ENCODE measurements around the gene SLC24A1. TPM values are rescaled to one million over a fixed set of nuclear protein-coding genes. Genes with fewer than 3 reads are reported as not detected.

SLC24A1 gene
- total RNA-seq (2014; rRNA removed; shearing (Covaris generic)) = 2.8 and 4.6 TPM in 2 replicates

GRCh38 chr15:65621638-65622037 lies at the start of gene SLC24A1:
Gene SLC24A1, plus strand, starts transcription at chr15:65621938. Its CDS starts 2,143 bp downstream, at chr15:65624081.
- no peaks in the 10 kb centered on the region for H3K27me3 ChIP-seq (ENCODE audit: control insufficient read depth, insufficient read depth, low read length)

GRCh38 chr15:65571971-65572370 lies 49.8 kb upstream of the SLC24A1 start:
- no peak for DNase-seq
- peaks cover 20% of the 10 kb centered on the region for H3K36me3 ChIP-seq (replicated peaks; ENCODE audit: control insufficient read depth, insufficient read depth, low read length)
- no peak overlapping the region for H3K4me3 ChIP-seq (ENCODE audit: insufficient read depth, low read depth, low read length)
- H3K27me3 ChIP-seq (ENCODE audit: control insufficient read depth, insufficient read depth, low read length) = no peaks in the 10 kb centered on the region

More at GRCh38 chr15:65621638-65622037, at the start of gene SLC24A1:
- Histone ChIP-seq H3K36me3 (replicated peaks; ENCODE audit: control insufficient read depth, insufficient read depth, low read length) (peaks cover 3% of the 10 kb centered on the region), H3K4me3 (ENCODE audit: insufficient read depth, low read depth, low read length) (no peak within 1 kb of the TSS)
- DNase-seq = no peak

GRCh38 chr15:65576664-65577063 lies 45.1 kb upstream of the SLC24A1 start:
- Histone ChIP-seq H3K27me3 (ENCODE audit: control insufficient read depth, insufficient read depth, low read length) (no peaks in the 10 kb centered on the region), H3K4me3 (ENCODE audit: insufficient read depth, low read depth, low read length) (no peak overlapping the region)

GRCh38 chr15:65577129-65577996 lies 44.4 kb upstream of the SLC24A1 start:
- Histone ChIP-seq H3K4me3 (ENCODE audit: insufficient read depth, low read depth, low read length) (no peak overlapping the region), H3K36me3 (replicated peaks; ENCODE audit: control insufficient read depth, insufficient read depth, low read length) (peaks cover 15% of the 10 kb centered on the region), H3K27me3 (ENCODE audit: control insufficient read depth, insufficient read depth, low read length) (no peaks in the 10 kb centered on the region)
- DNase-seq = no peak

More at GRCh38 chr15:65576664-65577063, 45.1 kb upstream of the SLC24A1 start:
- peaks cover 15% of the 10 kb centered on the region for H3K36me3 ChIP-seq (replicated peaks; ENCODE audit: control insufficient read depth, insufficient read depth, low read length)
- DNase-seq = no peak

GRCh38 chr15:65578904-65579728 lies 42.6 kb upstream of the SLC24A1 start:
- Histone ChIP-seq H3K4me3 (ENCODE audit: insufficient read depth, low read depth, low read length) (no peak overlapping the region), H3K36me3 (replicated peaks; ENCODE audit: control insufficient read depth, insufficient read depth, low read length) (peaks cover 13% of the 10 kb centered on the region), H3K27me3 (ENCODE audit: control insufficient read depth, insufficient read depth, low read length) (no peaks in the 10 kb centered on the region)
- DNase-seq = no peak

GRCh38 chr15:65579762-65580161 lies 42.0 kb upstream of the SLC24A1 start:
- H3K4me3 ChIP-seq (ENCODE audit: insufficient read depth, low read depth, low read length) = no peak overlapping the region
- peaks cover 11% of the 10 kb centered on the region for H3K36me3 ChIP-seq (replicated peaks; ENCODE audit: control insufficient read depth, insufficient read depth, low read length)
- H3K27me3 ChIP-seq (ENCODE audit: control insufficient read depth, insufficient read depth, low read length) = no peaks in the 10 kb centered on the region
- no peak for DNase-seq

- Histone ChIP-seq H3K36me3 (replicated peaks; ENCODE audit: control insufficient read depth, insufficient read depth, low read length) (peaks cover 11% of the 10 kb centered on the region), H3K4me3 (ENCODE audit: insufficient read depth, low read depth, low read length) (no peak overlapping the region), H3K27me3 (ENCODE audit: control insufficient read depth, insufficient read depth, low read length) (no peaks in the 10 kb centered on the region)
- no peak for DNase-seq
Observed at GRCh38 chr15:65580287-65580686, 41.5 kb upstream of the SLC24A1 start.

- no peak for DNase-seq
- peaks cover 11% of the 10 kb centered on the region for H3K36me3 ChIP-seq (replicated peaks; ENCODE audit: control insufficient read depth, insufficient read depth, low read length)
Observed at GRCh38 chr15:65583701-65584100, 38.0 kb upstream of the SLC24A1 start.

GRCh38 chr15:65584241-65584640 lies 37.5 kb upstream of the SLC24A1 start:
- Histone ChIP-seq H3K4me3 (ENCODE audit: insufficient read depth, low read depth, low read length) (no peak overlapping the region), H3K36me3 (replicated peaks; ENCODE audit: control insufficient read depth, insufficient read depth, low read length) (peaks cover 12% of the 10 kb centered on the region), H3K27me3 (ENCODE audit: control insufficient read depth, insufficient read depth, low read length) (no peaks in the 10 kb centered on the region)
- no peak for DNase-seq

More at GRCh38 chr15:65583701-65584100, 38.0 kb upstream of the SLC24A1 start:
- H3K4me3 ChIP-seq (ENCODE audit: insufficient read depth, low read depth, low read length) = no peak overlapping the region
- H3K27me3 ChIP-seq (ENCODE audit: control insufficient read depth, insufficient read depth, low read length) = no peaks in the 10 kb centered on the region

GRCh38 chr15:65587094-65587493 lies 34.6 kb upstream of the SLC24A1 start:
- Histone ChIP-seq H3K27me3 (ENCODE audit: control insufficient read depth, insufficient read depth, low read length) (no peaks in the 10 kb centered on the region), H3K36me3 (replicated peaks; ENCODE audit: control insufficient read depth, insufficient read depth, low read length) (peaks cover 14% of the 10 kb centered on the region), H3K4me3 (ENCODE audit: insufficient read depth, low read depth, low read length) (no peak overlapping the region)
- DNase-seq = no peak

GRCh38 chr15:65595960-65596359 lies 25.8 kb upstream of the SLC24A1 start:
- Histone ChIP-seq H3K4me3 (ENCODE audit: insufficient read depth, low read depth, low read length) (no peak overlapping the region), H3K36me3 (replicated peaks; ENCODE audit: control insufficient read depth, insufficient read depth, low read length) (peaks cover 20% of the 10 kb centered on the region), H3K27me3 (ENCODE audit: control insufficient read depth, insufficient read depth, low read length) (no peaks in the 10 kb centered on the region)
- DNase-seq = peak; percentile 61

GRCh38 chr15:65598468-65598867 lies 23.3 kb upstream of the SLC24A1 start:
- Histone ChIP-seq H3K4me3 (ENCODE audit: insufficient read depth, low read depth, low read length) (no peak overlapping the region), H3K36me3 (replicated peaks; ENCODE audit: control insufficient read depth, insufficient read depth, low read length) (peaks cover 9% of the 10 kb centered on the region)

GRCh38 chr15:65599677-65600076 lies 22.1 kb upstream of the SLC24A1 start:
- Histone ChIP-seq H3K4me3 (ENCODE audit: insufficient read depth, low read depth, low read length) (no peak overlapping the region), H3K27me3 (ENCODE audit: control insufficient read depth, insufficient read depth, low read length) (no peaks in the 10 kb centered on the region), H3K36me3 (replicated peaks; ENCODE audit: control insufficient read depth, insufficient read depth, low read length) (peaks cover 13% of the 10 kb centered on the region)
- no peak for DNase-seq

More at GRCh38 chr15:65598468-65598867, 23.3 kb upstream of the SLC24A1 start:
- no peak for DNase-seq
- no peaks in the 10 kb centered on the region for H3K27me3 ChIP-seq (ENCODE audit: control insufficient read depth, insufficient read depth, low read length)

GRCh38 chr15:65603134-65603533 lies 18.6 kb upstream of the SLC24A1 start:
- peaks cover 8% of the 10 kb centered on the region for H3K36me3 ChIP-seq (replicated peaks; ENCODE audit: control insufficient read depth, insufficient read depth, low read length)
- DNase-seq = no peak
- no peaks in the 10 kb centered on the region for H3K27me3 ChIP-seq (ENCODE audit: control insufficient read depth, insufficient read depth, low read length)
- H3K4me3 ChIP-seq (ENCODE audit: insufficient read depth, low read depth, low read length) = no peak overlapping the region
